Umbilical cord (tissue), 2 donors: ENCODE data around the gene WDFY2. TPM values are rescaled to one million over a fixed set of nuclear protein-coding genes. Genes with fewer than 3 reads are reported as not detected.

ENCODE experiments used
- DNase-seq: peaks from one replicate; pipeline ENCODE4 v3.0.0-alpha.2; 2015; ENCODE audit warnings: low spot score
- total RNA-seq: library from RNA; depleted of rRNA; stranded (reverse); fragments of >200 nt; gene quantifications from one replicate; pipeline ENCODE4 v1.2.3, GENCODE V29; 2014; ENCODE audit warnings: low replicate concordance; ENCODE audit not compliant: insufficient read depth

Gene WDFY2
- total RNA-seq, 1 donor from 2014 or later, result 14.9 TPM

DNA sequence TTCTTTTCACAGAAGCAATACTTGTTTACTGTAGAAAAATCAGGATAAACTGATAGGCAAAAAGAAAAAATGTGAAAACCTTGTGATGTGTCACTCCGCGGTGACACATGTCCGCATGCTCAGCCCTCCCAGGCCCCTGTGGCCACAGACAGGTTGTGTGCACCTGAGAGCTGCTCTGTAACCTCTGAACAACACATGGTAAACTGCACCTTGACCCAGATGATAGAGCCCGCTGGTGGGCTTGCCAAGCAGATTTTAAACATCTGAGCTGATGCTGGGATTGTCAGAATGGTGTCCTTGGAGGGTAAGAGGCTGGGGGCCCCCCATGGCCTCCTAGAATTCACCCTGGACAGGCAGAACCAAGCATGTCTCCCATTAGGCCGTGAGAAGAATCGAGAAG is 185.9 kb downstream of the WDFY2 start:
- no peak for DNase-seq

DNA sequence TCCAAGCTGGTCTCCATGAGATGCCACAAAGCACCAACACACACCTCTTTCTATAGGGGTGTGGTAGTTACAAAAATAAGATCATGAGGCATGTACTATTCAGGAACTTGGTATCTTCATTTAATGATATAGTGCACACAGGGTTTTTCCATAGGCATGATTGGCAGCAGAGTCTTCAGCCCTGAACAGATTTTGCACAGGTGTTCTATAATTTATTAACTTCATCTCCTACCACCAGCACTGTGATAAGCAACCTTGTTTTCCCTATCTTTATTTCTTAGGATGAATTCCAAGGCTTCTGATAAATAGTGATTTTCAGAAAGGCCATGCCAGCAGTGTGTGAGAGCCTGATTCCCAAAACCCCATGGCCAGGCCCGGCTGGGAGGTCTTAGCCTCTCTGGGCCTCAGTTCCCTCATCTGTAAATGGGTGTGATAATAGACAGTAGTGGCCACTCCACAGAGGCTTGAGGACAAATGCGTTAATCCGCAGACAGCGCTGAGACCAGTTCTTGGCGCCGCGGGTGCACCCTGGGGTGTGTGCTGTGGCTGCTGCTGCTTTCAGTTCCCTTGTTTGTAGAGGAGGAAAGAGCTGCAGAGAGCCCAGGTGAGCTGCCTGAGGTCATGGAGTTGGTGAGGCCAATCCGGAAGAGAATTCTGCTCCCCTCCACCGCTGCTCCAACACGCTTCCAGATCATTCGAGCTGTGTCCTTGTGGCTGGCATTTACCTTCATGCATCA is 186.6 kb downstream of the WDFY2 start:
- DNase-seq, result no peak

GRCh38 chr13:51771418-51772104 is 187.3 kb downstream of the WDFY2 start:
- no peak for DNase-seq

DNA sequence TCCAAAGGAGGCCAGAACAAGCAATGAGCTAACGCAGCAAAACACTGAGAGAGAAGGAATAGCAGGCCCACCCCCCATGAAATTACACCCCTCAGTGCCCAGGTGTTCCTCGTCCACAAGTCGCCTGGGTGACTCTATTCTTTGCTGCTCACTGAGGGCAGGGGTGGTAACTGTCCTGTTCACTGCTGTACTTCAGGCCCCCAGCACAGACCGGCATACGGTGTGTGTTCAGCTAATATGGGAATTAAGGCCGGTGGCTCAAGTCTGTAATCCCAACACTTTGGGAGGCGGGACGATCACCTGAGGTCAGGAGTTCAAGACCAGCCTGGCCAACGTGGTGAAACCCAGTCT is 187.8 kb downstream of the WDFY2 start:
- no peak for DNase-seq

GRCh38 chr13:51772781-51773180 is 188.5 kb downstream of the WDFY2 start:
- DNase-seq, result no peak

DNA sequence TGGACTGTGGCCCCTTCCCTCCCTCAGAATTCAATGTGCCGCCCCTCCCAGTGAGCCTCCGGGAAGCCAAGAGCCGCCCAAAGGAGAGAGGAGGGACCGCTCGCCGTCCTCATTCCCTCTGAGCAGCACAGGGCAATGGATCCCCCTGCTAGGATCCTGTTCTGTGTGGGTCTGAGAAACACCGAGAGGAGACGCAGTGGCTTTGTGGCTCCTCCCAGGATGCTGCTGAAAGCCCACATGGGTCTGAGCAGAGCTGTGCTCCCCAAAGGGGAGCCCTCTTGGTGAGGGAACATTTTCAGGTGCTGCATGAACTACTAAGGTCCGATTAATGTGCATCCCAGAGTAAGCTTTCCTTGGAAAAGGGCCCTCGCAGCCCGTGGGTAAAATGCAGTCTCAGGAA is 189.3 kb downstream of the WDFY2 start:
- DNase-seq, result no peak

DNA sequence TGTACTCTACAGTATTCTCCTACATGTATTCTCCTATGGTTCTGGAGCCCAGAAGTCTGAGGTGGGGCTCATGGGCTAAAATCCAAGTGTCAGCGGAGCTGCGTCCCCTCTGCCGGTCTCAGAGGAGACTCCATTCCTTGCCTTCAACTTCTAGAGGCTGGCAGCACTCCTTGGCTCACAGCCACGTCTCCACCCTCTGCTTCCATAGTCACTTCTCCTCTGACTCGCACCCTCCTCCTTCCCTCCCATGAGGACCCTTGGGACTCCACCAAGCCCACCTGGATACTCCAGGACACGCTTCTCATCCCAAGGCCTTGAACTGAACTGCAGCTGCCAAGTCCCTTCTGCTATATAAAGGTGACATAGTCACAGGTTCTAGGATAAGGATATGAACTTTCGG is 191.9 kb downstream of the WDFY2 start:
- DNase-seq, result no peak

DNA sequence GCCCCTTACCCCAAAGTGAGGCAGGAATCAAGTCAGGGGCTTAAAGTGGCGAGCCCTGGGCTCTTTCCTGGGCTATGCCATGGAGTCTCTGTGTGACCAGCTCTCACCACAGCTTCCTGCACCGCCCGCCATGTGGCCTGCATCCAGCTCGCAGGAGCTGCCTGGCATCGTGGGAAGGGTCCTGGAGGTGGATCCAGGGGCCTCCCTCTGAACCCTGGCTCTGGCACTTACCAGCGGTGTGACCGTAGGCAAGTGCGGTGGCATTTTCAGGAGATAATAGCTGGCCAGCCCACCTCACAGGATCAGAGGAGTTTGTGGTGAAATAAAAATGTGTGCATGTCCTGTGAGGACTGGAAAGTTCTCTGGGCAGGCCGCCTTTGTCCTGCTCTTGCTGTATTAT is 193.7 kb downstream of the WDFY2 start:
- no peak for DNase-seq

GRCh38 chr13:51778392-51778791 is 194.1 kb downstream of the WDFY2 start:
- DNase-seq, result no peak

GRCh38 chr13:51780099-51780498 is 195.8 kb downstream of the WDFY2 start:
- DNase-seq, result no peak

DNA sequence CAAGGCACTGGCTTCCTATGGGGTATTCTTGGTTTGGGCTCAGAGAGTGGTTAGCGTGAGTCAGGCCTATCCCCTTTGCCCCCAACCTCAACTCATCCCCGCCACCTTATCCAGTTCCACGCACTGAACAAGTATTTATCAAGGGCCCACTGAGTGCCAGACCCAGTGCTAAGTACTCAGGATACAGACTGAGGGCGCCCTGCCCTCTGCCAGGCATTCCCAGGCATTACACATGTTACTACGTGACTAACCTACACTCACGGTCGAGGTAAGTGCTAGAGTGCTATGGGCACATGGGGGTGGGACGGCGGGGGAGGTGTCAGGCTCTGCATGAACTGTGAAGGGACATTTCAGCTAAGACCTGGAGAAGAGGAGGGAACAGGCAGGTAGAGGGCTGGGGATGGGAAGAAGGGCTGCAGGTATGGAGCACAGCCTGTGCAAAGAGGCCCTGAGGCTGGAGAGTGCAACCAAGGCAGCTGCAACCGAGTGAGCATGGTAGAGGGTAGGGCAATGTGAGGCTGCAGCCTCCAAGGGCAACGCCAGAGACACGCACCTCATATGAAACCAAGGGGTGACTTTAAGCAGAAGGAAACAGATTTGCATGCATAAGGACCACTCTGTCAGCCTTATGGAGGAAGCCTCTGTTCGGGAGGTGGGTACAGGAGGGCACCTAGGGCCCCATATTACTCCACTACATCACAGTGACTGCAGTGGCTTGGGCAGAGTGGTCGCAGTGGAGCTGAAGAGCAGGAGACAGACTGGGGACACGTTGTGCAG is 197.2 kb downstream of the WDFY2 start:
- no peak for DNase-seq

- DNase-seq, result no peak
Measured at GRCh38 chr13:51782026-51782710, 197.9 kb downstream of the WDFY2 start.

DNA sequence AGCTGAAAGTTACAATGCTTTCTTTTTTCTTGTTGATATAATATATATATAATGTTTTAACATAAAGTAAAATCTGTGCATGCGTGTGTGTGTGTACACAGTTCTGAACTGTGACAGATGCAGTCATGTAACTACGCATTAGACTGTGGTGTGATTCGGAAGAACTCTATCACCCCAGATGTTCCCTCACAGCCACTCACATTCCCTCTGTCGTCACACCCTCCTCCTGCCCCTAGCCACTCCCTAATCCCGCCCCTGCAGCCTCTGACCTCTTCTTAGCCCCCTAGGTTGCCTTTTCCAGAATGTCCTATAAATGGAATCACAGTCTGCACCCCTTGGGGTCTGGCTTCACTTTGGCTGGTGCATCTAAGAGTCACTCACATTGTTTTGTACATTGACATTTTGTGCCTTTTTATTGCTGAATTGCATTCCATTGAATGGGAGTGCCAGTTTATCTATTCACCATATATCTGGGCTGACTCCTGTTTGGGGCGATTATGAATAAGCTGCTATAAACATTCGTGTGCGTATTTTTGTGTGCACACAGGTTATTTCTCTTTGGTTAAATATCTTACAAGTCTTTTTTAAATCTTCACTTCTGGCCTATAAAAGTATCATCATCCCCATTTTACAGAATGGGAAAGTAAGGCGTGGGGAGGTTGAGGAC is 199.3 kb downstream of the WDFY2 start:
- no peak for DNase-seq

DNA sequence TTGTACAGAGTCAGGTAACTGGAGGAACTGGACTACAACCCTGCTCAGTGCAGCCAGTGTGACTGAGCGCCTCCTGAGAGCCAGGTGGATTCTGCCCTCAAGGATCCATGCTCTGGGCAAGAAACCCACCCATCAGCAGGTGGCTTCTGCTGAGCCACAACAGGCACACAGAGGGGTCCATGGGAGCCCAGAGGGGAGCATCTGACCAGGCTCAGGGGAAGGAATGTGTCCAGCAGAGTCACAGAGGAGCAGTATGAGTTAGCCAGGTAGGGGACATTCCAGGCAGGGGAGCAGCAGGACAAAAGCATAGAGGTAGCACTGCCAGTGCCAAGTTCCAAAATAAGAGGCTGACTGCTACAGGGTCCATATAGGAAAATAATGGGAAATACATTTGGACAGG is 199.8 kb downstream of the WDFY2 start:
- no peak for DNase-seq

GRCh38 chr13:51785712-51786424 is 201.6 kb downstream of the WDFY2 start:
- peak; percentile 66 for DNase-seq

DNA sequence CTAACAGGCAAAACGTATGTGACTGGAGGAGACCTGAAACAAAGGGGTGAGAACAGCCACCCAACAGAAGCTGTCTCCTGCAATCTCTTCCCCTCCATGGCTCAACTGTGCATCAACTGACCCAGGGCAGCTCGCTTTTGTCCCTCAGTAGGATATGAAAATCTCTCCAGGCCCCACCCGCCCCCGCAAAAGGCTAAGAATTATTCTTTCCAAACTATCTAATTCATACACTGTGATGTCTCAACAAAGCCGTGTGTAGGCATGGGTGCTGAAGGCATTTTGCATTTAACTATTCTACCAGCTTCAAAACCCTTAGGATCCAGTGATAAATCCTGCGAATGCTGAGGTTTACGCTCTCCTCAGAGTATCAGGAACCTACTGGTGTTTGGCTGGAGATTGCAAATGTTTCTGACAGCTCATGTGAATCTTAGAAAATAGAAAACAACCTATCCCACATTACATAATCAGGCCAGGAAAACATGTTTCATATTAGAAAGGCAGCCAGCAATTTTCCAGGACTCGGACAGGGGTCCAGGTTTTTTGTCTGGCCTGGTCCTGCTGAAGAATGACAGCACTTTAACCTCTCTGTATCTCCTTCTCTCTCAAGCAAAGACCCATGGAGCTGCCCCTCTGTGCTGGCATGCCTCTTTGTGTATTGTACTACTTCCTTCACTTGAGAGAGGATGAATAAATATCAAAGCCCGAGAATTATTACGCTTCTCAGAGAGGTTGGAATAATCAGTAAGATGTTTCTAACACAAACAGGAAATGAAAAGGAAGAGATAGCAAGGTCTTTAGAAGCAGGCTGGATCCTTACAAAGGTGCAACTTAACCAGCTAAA is 202.4 kb downstream of the WDFY2 start:
- peak; percentile 31 for DNase-seq

DNA sequence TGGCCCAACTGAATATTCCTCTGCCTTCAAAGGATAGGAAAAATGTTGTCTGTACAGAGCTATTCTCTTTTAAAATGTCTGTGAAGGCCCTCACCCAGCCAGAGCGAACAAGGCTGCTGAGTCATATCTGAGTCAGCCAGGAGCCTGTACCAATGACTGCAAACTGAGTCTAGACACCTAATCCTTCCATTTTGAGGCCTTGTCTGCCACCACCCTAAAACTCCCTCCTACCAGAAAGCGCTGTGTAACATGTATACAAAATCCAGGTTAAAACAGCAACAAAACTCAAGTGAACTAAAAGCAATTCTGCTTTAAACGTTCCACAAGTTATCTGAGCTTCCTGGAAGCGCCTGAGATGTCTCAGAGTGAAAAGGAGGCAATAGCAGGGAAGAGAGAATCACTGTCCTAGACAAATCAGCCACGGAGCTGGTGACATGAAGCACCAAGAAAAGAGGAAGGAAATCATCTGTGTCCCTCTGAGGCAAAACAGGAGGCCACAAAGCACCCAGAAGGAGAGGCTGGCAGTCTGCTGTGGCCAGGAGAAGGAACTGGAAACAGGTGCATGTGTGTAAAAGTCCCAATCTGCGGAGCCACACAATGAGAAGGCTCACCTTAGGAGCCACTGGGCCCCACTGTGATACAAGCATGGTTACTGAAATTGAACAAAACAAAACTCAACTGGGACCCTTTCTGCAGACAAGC is 209.5 kb downstream of the WDFY2 start:
- peak; percentile 89 for DNase-seq

GRCh38 chr13:51794964-51795363 is 210.7 kb downstream of the WDFY2 start:
- no peak for DNase-seq

DNA sequence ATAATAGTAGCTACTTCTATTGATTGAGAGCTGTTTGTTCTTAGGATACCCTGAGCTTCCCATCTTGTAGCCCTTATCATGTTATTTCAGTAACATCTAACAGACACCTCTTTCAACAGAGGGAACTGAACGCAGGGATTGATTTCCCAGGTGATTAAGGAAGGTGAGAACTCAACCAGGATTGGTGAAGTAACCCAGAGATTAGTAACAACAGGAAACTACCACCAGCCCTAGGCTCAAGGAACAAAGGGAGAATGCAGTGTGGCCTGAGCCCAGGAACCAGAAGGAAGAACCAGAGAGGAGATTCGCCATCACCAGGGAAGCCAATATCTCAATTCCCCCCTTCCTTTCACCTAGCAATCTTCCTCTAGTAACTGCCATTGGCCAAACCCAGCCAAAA is 211.2 kb downstream of the WDFY2 start:
- DNase-seq, result no peak
